OCI-LY1 (cell line): Measurements from ENCODE around the gene CTNND2.

Source experiments
- CTCF ChIP-seq: fragments of 200-600 bp; sonication (generic), shearing (Covaris generic); IDR thresholded peaks from 2 replicates; pipeline ENCODE4 v1.5.1; 2017; ENCODE audit warnings: mild to moderate bottlenecking, antibody characterized with exemption, low read length, moderate library complexity, mixed read lengths
- EZH2 ChIP-seq: fragments of 200-600 bp; sonication (generic), shearing (Covaris generic); IDR thresholded peaks from 2 replicates; pipeline ENCODE4 v1.8.0; 2017; ENCODE audit warnings: borderline replicate concordance, mixed run types, mild to moderate bottlenecking, antibody characterized with exemption, low read length, moderate library complexity, mixed read lengths

GRCh38 chr5:11467588-11467987 lies 436.7 kb downstream of the CTNND2 start:
- TF ChIP-seq EZH2 (no peak), CTCF (no peak)
